ENCODE results near the gene FLOT1.

The FLOT1 gene

GRCh38 chr6:30738532-30738931, 4.0 kb downstream of the FLOT1 start:
- Mint-ChIP-seq H3K9me3 (no peaks in the 10 kb centered on the region), H3K4me1 (peaks cover 42% of the 10 kb centered on the region), H3K27ac (no peak overlapping the region), H3K36me3 (ENCODE audit: low read depth) (peaks cover 66% of the 10 kb centered on the region), H3K27me3 (ENCODE audit: low read depth, poor library complexity) (peaks cover 3% of the 10 kb centered on the region), H3K4me3 (no peak overlapping the region)
- TF ChIP-seq, protein P1, sequence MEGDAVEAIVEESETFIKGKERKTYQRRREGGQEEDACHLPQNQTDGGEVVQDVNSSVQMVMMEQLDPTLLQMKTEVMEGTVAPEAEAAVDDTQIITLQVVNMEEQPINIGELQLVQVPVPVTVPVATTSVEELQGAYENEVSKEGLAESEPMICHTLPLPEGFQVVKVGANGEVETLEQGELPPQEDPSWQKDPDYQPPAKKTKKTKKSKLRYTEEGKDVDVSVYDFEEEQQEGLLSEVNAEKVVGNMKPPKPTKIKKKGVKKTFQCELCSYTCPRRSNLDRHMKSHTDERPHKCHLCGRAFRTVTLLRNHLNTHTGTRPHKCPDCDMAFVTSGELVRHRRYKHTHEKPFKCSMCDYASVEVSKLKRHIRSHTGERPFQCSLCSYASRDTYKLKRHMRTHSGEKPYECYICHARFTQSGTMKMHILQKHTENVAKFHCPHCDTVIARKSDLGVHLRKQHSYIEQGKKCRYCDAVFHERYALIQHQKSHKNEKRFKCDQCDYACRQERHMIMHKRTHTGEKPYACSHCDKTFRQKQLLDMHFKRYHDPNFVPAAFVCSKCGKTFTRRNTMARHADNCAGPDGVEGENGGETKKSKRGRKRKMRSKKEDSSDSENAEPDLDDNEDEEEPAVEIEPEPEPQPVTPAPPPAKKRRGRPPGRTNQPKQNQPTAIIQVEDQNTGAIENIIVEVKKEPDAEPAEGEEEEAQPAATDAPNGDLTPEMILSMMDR (IDR thresholded peaks at IDR 0.05): no peak
- DNase-seq: no peak

DNA sequence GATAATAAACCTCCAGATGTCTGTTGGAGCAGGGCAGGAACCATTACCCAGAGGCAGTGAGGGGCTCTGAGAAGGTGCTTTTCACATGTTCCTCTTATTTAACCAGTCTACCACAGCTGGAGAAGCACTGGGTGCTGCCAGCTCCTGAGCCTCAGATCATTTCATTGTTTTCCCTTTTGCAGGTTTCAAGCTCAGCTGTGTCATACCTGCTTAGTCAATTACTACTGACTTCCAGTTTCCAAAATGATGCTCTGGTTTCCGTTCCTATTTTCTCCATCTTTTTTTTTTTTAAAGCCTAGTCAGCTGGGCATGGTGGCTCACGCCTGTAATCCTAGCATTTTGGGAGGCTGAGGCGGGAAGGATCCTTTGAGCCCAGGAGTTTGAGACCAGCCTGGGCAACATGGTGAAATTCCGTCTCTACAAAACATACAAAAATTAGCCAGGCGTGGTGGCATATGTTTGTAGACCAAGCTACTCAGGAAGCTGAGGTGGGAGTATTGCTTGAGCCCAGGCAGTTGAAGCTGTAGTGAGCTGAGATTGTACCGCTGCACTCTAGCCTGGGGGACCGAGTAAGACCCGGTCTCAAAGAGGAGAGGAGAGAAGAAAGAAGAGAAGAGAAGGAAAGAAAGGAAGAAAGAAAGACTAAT, 6.7 kb downstream of the FLOT1 start:
- Mint-ChIP-seq H3K4me3 (no peak overlapping the region), H3K4me1 (peaks cover 25% of the 10 kb centered on the region), H3K27me3 (ENCODE audit: low read depth, poor library complexity) (peaks cover 3% of the 10 kb centered on the region), H3K36me3 (ENCODE audit: low read depth) (peaks cover 68% of the 10 kb centered on the region), H3K9me3 (no peaks in the 10 kb centered on the region), H3K27ac (peak overlapping the region; percentile 57)
- TF ChIP-seq, protein P1 (IDR thresholded peaks at IDR 0.05): no peak
- DNase-seq: no peak

- no peaks in the 10 kb centered on the region for H3K9me3 Mint-ChIP-seq
- H3K4me1 Mint-ChIP-seq: peaks cover 12% of the 10 kb centered on the region
- H3K36me3 Mint-ChIP-seq (ENCODE audit: low read depth): peaks cover 47% of the 10 kb centered on the region
- H3K27ac Mint-ChIP-seq: no peak overlapping the region
- TF ChIP-seq, protein P1 (IDR thresholded peaks at IDR 0.05): no peak
- DNase-seq: no peak
- no peak overlapping the region for H3K4me3 Mint-ChIP-seq
- peaks cover 3% of the 10 kb centered on the region for H3K27me3 Mint-ChIP-seq (ENCODE audit: low read depth, poor library complexity)
These were observed 10.1 kb downstream of the FLOT1 start for GRCh38 chr6:30732237-30732943.

DNA sequence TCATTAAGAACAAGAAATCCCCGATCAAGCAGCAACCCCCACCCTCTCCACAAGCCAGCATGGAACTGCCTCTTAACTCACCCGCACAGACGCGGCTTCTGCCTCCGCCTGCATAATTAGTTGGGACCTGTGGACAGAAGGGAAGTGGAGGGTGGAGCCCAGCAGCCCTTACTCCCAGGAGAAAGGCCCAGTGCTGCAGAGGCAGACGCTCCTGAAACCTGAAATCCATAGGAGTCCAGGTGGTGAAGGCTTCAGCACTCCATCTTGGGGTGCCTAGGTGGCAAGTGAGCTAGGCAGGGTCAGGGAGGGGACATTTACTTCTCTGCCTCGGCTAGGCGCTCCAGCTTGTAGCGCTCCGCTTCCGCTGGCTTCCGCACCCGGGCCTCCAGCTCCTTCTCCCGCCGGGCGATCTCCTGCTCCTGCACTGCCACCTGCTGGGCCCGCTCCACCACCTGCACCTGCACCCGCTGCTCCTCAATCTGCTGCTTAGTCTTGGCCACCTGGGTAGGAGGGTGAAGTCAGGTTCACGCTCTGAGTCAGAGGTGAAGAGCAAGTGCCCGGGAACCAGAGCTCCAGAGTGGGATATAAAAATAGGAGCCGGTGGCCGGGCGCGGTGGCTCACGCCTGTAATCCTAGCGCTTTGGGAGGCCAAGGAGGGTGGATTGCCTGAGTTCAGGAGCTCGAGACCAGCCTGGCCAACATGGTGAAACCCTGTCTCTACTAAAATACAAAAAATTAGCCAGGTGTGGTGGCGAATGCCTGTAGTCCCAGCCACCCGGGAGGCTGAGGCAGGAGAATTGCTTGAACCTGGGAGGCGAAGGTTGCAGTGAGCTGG, 11.7 kb downstream of the FLOT1 start:
- Mint-ChIP-seq H3K4me1 (peaks cover 6% of the 10 kb centered on the region), H3K9me3 (no peaks in the 10 kb centered on the region), H3K27me3 (ENCODE audit: low read depth, poor library complexity) (no peaks in the 10 kb centered on the region), H3K36me3 (ENCODE audit: low read depth) (peaks cover 33% of the 10 kb centered on the region), H3K4me3 (no peak overlapping the region), H3K27ac (no peak overlapping the region)
- peak; percentile 80 for DNase-seq
- TF ChIP-seq, protein P1 (IDR thresholded peaks at IDR 0.05): peak; percentile 55

- Mint-ChIP-seq H3K4me3 (no peak overlapping the region), H3K27ac (peak overlapping the region; percentile 88), H3K36me3 (ENCODE audit: low read depth) (peaks cover 42% of the 10 kb centered on the region), H3K4me1 (peaks cover 30% of the 10 kb centered on the region), H3K9me3 (no peaks in the 10 kb centered on the region), H3K27me3 (ENCODE audit: low read depth, poor library complexity) (no peaks in the 10 kb centered on the region)
- DNase-seq: no peak
- TF ChIP-seq, protein P1 (IDR thresholded peaks at IDR 0.05): no peak
These were observed 14.4 kb downstream of the FLOT1 start for GRCh38 chr6:30727920-30728553.

Data from nephron progenitor cell (in vitro differentiated cells).